Retinal pigment epithelial cell (primary cell): ENCODE data around the gene LZTR1.

Experiments used
- DNase-seq: peaks from one replicate; pipeline ENCODE4 v3.0.0-alpha.2; 2010; ENCODE audit warnings: low read depth
- H3K4me3 ChIP-seq: 2 replicates; pipeline ENCODE4 v1.5.1; 2011; ENCODE audit warnings: mild to moderate bottlenecking, low read length, control low read depth, moderate library complexity
- CTCF ChIP-seq: conservative IDR thresholded peaks from 2 replicates; pipeline ENCODE4 v1.5.1; 2011; ENCODE audit warnings: low read depth, low read length, control low read depth, inconsistent platforms

LZTR1 gene

GRCh38 chr22:20992456-20993303 is 10.6 kb downstream of the LZTR1 start:
- DNase-seq: no peak
- H3K4me3 ChIP-seq: no peak overlapping the region
- TF ChIP-seq CTCF: no peak

- DNase-seq: no peak
- no peak overlapping the region for H3K4me3 ChIP-seq
- TF ChIP-seq CTCF: no peak
Measured at GRCh38 chr22:20993304-20994127, 11.4 kb downstream of the LZTR1 start.

DNA sequence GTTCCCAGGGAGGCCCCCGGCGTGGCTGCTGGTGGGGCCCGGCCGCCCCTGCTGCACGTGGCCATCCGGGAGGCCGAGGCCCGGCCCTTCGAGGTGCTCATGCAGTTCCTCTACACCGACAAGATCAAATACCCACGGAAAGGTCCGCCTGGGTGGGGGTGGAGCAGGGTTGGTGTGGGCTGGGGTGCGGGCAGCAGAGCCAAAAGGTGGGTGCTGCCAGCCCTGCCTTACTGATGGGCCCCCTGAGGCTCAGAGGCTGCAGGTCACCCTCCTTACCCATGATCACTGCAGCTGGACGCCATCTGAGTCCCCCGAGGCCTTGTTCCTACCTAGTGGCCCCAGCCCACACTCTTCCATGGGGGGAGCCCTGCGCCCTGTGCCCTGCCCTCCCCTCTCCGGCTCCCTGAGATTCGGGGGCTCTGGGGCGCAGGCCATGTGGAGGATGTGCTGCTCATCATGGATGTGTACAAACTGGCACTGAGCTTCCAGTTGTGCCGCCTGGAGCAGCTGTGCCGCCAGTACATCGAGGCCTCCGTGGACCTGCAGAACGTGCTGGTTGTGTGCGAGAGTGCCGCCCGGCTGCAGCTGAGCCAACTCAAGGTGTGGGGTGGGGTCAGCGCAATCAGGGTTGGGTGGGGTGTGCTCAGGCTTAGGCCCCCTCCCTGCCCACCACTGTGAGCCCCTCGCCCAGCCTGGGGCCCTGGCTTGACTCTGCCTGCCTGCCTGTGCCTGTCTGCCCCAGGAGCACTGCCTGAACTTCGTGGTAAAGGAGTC is 12.2 kb downstream of the LZTR1 start:
- no peak for TF ChIP-seq CTCF
- no peak overlapping the region for H3K4me3 ChIP-seq
- DNase-seq: no peak

- DNase-seq: no peak
- no peak overlapping the region for H3K4me3 ChIP-seq
- TF ChIP-seq CTCF: no peak
Measured at GRCh38 chr22:20994902-20995241, 12.8 kb downstream of the LZTR1 start.

DNA sequence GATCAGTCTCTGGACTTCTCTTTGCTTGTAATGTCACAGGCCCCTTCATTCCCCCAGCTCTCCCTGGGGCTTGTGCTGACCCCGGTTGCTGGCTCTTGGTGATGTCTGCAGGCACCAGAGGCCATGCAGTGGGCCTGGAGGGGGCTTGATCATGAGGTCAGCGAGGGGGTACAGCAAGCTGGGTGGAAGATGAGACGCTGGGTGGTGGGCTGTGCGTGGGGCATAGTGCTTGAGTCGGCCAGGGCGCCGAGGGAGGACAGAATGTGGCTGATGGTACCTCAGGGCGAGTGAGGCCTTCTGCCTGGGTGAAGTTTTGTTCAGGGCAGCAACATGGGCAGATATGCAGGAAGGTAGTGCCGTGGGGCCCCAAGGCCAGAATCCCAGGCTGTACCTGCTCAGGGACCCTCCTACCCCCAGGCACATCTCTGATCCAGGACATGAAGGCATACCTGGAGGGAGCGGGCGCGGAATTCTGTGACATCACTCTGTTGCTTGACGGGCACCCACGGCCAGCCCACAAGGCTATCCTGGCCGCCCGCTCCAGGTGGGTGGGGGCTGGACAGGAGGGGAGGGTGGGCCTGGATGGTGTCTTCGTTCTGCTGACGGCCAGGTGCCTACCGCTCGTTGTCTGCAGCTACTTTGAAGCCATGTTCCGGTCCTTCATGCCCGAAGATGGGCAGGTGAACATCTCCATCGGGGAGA is 13.4 kb downstream of the LZTR1 start:
- TF ChIP-seq CTCF: no peak
- H3K4me3 ChIP-seq: no peak overlapping the region
- no peak for DNase-seq

- TF ChIP-seq CTCF: no peak
- DNase-seq: no peak
- no peak overlapping the region for H3K4me3 ChIP-seq
Measured at GRCh38 chr22:20996031-20996410, 13.9 kb downstream of the LZTR1 start.
